Mesothelial cell of epicardium (in vitro differentiated cells): Measurements from ENCODE around the gene EFCAB6. TPM values are rescaled to one million over a fixed set of nuclear protein-coding genes. Genes with fewer than 3 reads are reported as not detected.

Experiments
- DNase-seq, 2 experiments: peaks; one replicate each; pipeline ENCODE4 v3.0.0; 2021; ENCODE audit warnings: low spot score in 2 of 2; ENCODE audit not compliant: unreplicated experiment in 2 of 2
- H3K27ac Mint-ChIP-seq: 2 replicates; pipeline ENCODE4 v1.8.0; 2021; ENCODE audit warnings: mixed read lengths
- H3K27me3 Mint-ChIP-seq: 2 replicates; pipeline ENCODE4 v1.8.0; 2021; ENCODE audit warnings: low read depth, mixed read lengths
- H3K36me3 Mint-ChIP-seq: 2 replicates; pipeline ENCODE4 v1.8.0; 2021; ENCODE audit warnings: mixed read lengths
- H3K4me1 Mint-ChIP-seq: 2 replicates; pipeline ENCODE4 v1.8.0; 2021; ENCODE audit warnings: mixed read lengths
- H3K4me3 Mint-ChIP-seq: 2 replicates; pipeline ENCODE4 v1.8.0; 2021; ENCODE audit warnings: mild to moderate bottlenecking, moderate library complexity, mixed read lengths
- H3K9me3 Mint-ChIP-seq: 2 replicates; pipeline ENCODE4 v1.8.0; 2021; ENCODE audit warnings: mixed read lengths
- CTCF ChIP-seq: fragments of 200-600 bp; sonication (generic); IDR thresholded peaks from one replicate; pipeline ENCODE4 v1.5.0; 2021; ENCODE audit warnings: antibody characterized with exemption; ENCODE audit not compliant: unreplicated experiment
- total RNA-seq: library from RNA; stranded (reverse); gene quantifications from 3 replicates; pipeline ENCODE4 v1.2.1, GENCODE V29; 2021

EFCAB6 gene
- total RNA-seq, 1 donor from 2014 or later = 2.6 TPM

- DNase-seq = peak in 1 of 2 experiments; percentile 27
- no peak overlapping the region for H3K4me3 Mint-ChIP-seq
- H3K27me3 Mint-ChIP-seq = peaks cover 5% of the 10 kb centered on the region
- H3K36me3 Mint-ChIP-seq = no peaks in the 10 kb centered on the region
- no peaks in the 10 kb centered on the region for H3K9me3 Mint-ChIP-seq
- H3K4me1 Mint-ChIP-seq = peaks cover 14% of the 10 kb centered on the region
- no peak overlapping the region for H3K27ac Mint-ChIP-seq
- TF ChIP-seq CTCF = no peak
These were observed 11.3 kb upstream of the EFCAB6 start for GRCh38 chr22:43823353-43823908.

- Mint-ChIP-seq H3K27ac (no peak overlapping the region), H3K4me3 (no peak overlapping the region), H3K4me1 (peaks cover 6% of the 10 kb centered on the region), H3K27me3 (peaks cover 5% of the 10 kb centered on the region), H3K9me3 (no peaks in the 10 kb centered on the region), H3K36me3 (no peaks in the 10 kb centered on the region)
- TF ChIP-seq CTCF = no peak
- peak in 1 of 2 experiments; percentile 37 for DNase-seq
These were observed 9.7 kb upstream of the EFCAB6 start for GRCh38 chr22:43821606-43822425.

- H3K27ac Mint-ChIP-seq = no peak overlapping the region
- H3K9me3 Mint-ChIP-seq = no peaks in the 10 kb centered on the region
- DNase-seq = no peak
- H3K4me1 Mint-ChIP-seq = no peaks in the 10 kb centered on the region
- H3K36me3 Mint-ChIP-seq = no peaks in the 10 kb centered on the region
- no peak overlapping the region for H3K4me3 Mint-ChIP-seq
- no peak for TF ChIP-seq CTCF
- H3K27me3 Mint-ChIP-seq = peaks cover 5% of the 10 kb centered on the region
These were observed 8.7 kb upstream of the EFCAB6 start for GRCh38 chr22:43820651-43821305.

- H3K4me1 Mint-ChIP-seq = no peaks in the 10 kb centered on the region
- H3K4me3 Mint-ChIP-seq = no peak overlapping the region
- peaks cover 3% of the 10 kb centered on the region for H3K36me3 Mint-ChIP-seq
- H3K27me3 Mint-ChIP-seq = peaks cover 2% of the 10 kb centered on the region
- no peaks in the 10 kb centered on the region for H3K9me3 Mint-ChIP-seq
- peak in 1 of 2 experiments; percentile 34 for DNase-seq
- no peak for TF ChIP-seq CTCF
- H3K27ac Mint-ChIP-seq = no peak overlapping the region
These were observed 8.0 kb upstream of the EFCAB6 start for GRCh38 chr22:43819931-43820640.

GRCh38 chr22:43819421-43819921, 7.4 kb upstream of the EFCAB6 start:
- Mint-ChIP-seq H3K4me3 (no peak overlapping the region), H3K36me3 (peaks cover 5% of the 10 kb centered on the region), H3K9me3 (no peaks in the 10 kb centered on the region), H3K27ac (no peak overlapping the region), H3K4me1 (no peaks in the 10 kb centered on the region), H3K27me3 (no peaks in the 10 kb centered on the region)
- peak in 1 of 2 experiments; percentile 29 for DNase-seq
- TF ChIP-seq CTCF = no peak
